ENCODE measurements around the gene SMAD7.
"Not testable (repeated sequence)": the region's sequence is repeated elsewhere in the genome, so short reads cannot be mapped to it uniquely, and the experiment has no call there.

Gene SMAD7

GRCh38 chr18:48878471-48878870 is 72.3 kb downstream of the SMAD7 start:
- no peaks in the 10 kb centered on the region for H3K27me3 Mint-ChIP-seq
- H3K4me1 Mint-ChIP-seq (ENCODE audit: low read depth) = peaks cover 2% of the 10 kb centered on the region
- H3K4me3 Mint-ChIP-seq = no peak overlapping the region
- no peak for DNase-seq
- H3K36me3 Mint-ChIP-seq (ENCODE audit: low read depth) = no peaks in the 10 kb centered on the region
- H3K27ac Mint-ChIP-seq = no peak overlapping the region
- H3K9me3 Mint-ChIP-seq = no peaks in the 10 kb centered on the region

GRCh38 chr18:48877941-48878340 is 72.8 kb downstream of the SMAD7 start:
- Mint-ChIP-seq H3K9me3 (no peaks in the 10 kb centered on the region), H3K27me3 (no peaks in the 10 kb centered on the region), H3K4me3 (no peak overlapping the region), H3K27ac (no peak overlapping the region), H3K36me3 (ENCODE audit: low read depth) (no peaks in the 10 kb centered on the region), H3K4me1 (ENCODE audit: low read depth) (peaks cover 8% of the 10 kb centered on the region)
- DNase-seq = no peak

DNA sequence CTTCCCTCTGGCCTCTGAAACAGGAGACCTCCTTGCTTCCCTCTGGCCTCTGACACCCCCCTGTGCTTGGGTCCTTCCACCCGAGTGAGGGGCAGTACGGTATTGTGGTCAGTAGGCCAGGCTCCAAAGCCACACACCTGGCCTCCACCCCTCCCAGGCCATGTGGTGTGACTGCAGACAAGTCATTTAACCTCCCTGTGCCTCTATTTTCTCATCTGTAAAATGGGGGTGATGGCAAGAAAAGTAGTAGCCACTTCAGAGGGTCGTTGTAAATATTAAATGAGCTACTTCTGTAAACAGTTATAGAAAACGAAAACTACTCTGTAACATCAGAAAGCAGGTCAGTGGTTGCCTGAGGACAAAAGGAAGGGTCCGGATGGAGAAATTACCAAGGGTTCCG is 74.2 kb downstream of the SMAD7 start:
- Mint-ChIP-seq H3K9me3 (no peaks in the 10 kb centered on the region), H3K27me3 (no peaks in the 10 kb centered on the region), H3K36me3 (ENCODE audit: low read depth) (no peaks in the 10 kb centered on the region), H3K4me3 (no peak overlapping the region), H3K4me1 (ENCODE audit: low read depth) (peaks cover 14% of the 10 kb centered on the region), H3K27ac (no peak overlapping the region)
- no peak for DNase-seq

- H3K27ac Mint-ChIP-seq = no peak overlapping the region
- no peaks in the 10 kb centered on the region for H3K36me3 Mint-ChIP-seq (ENCODE audit: low read depth)
- DNase-seq = no peak
- peaks cover 14% of the 10 kb centered on the region for H3K4me1 Mint-ChIP-seq (ENCODE audit: low read depth)
- no peaks in the 10 kb centered on the region for H3K9me3 Mint-ChIP-seq
- no peak overlapping the region for H3K4me3 Mint-ChIP-seq
- H3K27me3 Mint-ChIP-seq = no peaks in the 10 kb centered on the region
Observed at GRCh38 chr18:48875942-48876511, 74.7 kb downstream of the SMAD7 start.

- no peak for DNase-seq
- H3K27ac Mint-ChIP-seq = no peak overlapping the region
- no peaks in the 10 kb centered on the region for H3K36me3 Mint-ChIP-seq (ENCODE audit: low read depth)
- H3K9me3 Mint-ChIP-seq = no peaks in the 10 kb centered on the region
- no peaks in the 10 kb centered on the region for H3K27me3 Mint-ChIP-seq
- H3K4me1 Mint-ChIP-seq (ENCODE audit: low read depth) = peaks cover 14% of the 10 kb centered on the region
- H3K4me3 Mint-ChIP-seq = no peak overlapping the region
Observed at GRCh38 chr18:48875314-48875941, 75.3 kb downstream of the SMAD7 start.

GRCh38 chr18:48874701-48875162 is 76.0 kb downstream of the SMAD7 start:
- H3K4me3 Mint-ChIP-seq = no peak overlapping the region
- H3K27ac Mint-ChIP-seq = no peak overlapping the region
- H3K27me3 Mint-ChIP-seq = no peaks in the 10 kb centered on the region
- H3K4me1 Mint-ChIP-seq (ENCODE audit: low read depth) = peaks cover 16% of the 10 kb centered on the region
- H3K9me3 Mint-ChIP-seq = no peaks in the 10 kb centered on the region
- no peaks in the 10 kb centered on the region for H3K36me3 Mint-ChIP-seq (ENCODE audit: low read depth)
- DNase-seq = no peak

DNA sequence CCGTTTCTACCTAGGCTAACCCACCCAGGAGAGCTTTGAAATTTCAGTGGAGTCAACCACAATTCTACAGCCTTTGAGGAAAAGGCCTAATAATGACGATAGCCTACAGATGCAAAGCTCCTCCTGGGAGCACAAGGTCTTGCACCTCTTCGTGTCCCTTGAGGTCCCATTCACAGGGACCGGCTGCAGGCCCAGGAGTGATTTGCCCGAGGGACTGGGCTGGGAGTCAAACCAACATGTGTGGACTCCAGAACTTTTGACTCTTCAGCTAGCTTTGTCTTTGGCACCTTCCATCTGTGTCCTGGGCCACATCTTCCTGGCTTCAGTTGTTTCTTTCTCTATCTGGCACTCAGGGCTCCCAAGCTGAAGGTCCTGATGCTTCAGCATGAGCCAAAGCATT is 76.5 kb downstream of the SMAD7 start:
- Mint-ChIP-seq H3K27ac (no peak overlapping the region), H3K4me1 (ENCODE audit: low read depth) (peaks cover 21% of the 10 kb centered on the region), H3K27me3 (no peaks in the 10 kb centered on the region), H3K4me3 (no peak overlapping the region), H3K36me3 (ENCODE audit: low read depth) (no peaks in the 10 kb centered on the region), H3K9me3 (no peaks in the 10 kb centered on the region)
- DNase-seq = no peak

DNA sequence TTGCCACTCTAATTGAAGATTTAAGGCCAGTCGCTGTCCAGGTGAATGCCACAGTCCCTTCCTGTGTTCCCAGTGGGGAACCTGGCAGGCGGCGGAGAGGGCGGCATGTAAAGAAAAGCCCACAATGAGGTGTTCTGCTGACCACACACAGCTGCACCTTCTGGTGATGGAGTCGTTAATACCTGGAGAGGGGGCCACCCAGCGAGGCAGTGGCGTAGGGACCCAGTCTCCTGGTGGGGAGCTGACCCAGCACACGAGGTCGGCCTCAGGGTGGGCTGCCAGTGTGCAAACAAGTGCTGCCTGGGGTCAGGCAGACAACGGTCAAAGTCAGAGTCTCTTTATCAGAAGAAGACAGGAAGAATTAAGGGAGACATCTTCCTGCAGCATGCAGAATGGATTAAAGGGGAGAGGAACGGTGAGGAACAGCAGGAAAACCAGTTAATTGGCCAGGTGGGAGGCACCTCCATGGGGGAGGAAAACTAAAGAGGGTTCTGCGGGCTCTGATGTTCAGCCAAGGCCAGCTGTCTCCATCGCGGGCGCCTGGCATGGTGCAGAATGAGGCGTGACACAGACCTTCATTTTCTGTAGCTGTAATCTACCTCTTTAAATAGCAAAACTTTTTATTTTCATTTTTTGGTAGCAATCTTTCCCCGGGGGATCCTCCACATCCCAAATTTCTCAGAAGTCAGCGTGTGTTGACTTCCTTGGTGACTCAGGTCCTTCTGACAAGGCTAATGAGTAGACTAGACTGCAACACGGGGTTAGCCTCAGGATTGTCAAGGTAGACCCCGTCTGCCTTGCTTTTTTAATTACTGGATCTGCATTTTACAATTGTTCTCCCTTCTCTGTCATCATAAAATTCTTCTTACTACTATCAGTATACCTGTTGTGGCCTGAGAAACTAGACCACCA is 78.3 kb downstream of the SMAD7 start:
- DNase-seq = no peak
- Mint-ChIP-seq H3K4me1 (ENCODE audit: low read depth) (peaks cover 35% of the 10 kb centered on the region), H3K36me3 (ENCODE audit: low read depth) (no peaks in the 10 kb centered on the region), H3K27me3 (no peaks in the 10 kb centered on the region), H3K4me3 (no peak overlapping the region), H3K27ac (no peak overlapping the region), H3K9me3 (no peaks in the 10 kb centered on the region)

- no peak for DNase-seq
- Mint-ChIP-seq H3K36me3 (ENCODE audit: low read depth) (no peaks in the 10 kb centered on the region), H3K4me3 (no peak overlapping the region), H3K4me1 (ENCODE audit: low read depth) (peaks cover 35% of the 10 kb centered on the region), H3K9me3 (no peaks in the 10 kb centered on the region), H3K27ac (no peak overlapping the region), H3K27me3 (no peaks in the 10 kb centered on the region)
Observed at GRCh38 chr18:48871391-48872166, 79.2 kb downstream of the SMAD7 start.

- not testable (repeated sequence) for DNase-seq; H3K9me3 Mint-ChIP-seq; H3K27ac Mint-ChIP-seq; H3K4me3 Mint-ChIP-seq; H3K36me3 Mint-ChIP-seq (ENCODE audit: low read depth); H3K27me3 Mint-ChIP-seq
- H3K4me1 Mint-ChIP-seq (ENCODE audit: low read depth) = peaks cover 35% of the 10 kb centered on the region
Observed at GRCh38 chr18:48870926-48871325, 79.8 kb downstream of the SMAD7 start.
